GM23338 (cell line): ENCODE results near the gene ZPBP2. TPM values are rescaled to one million over a fixed set of nuclear protein-coding genes. Genes with fewer than 3 reads are reported as not detected.

ENCODE experiments used
- ATAC-seq: fragments of 200-7000 bp; cut with Tn5 transposase; 3 replicates; pipeline ENCODE4 v1.9.1; 2020
- DNase-seq: peaks from one replicate; pipeline ENCODE4 v3.0.0-alpha.2; 2015; ENCODE audit warnings: low spot score
- H2AFZ ChIP-seq: fragments of 200-600 bp; sonication (generic); 2 replicates; pipeline ENCODE4 v1.8.0; 2016; ENCODE audit warnings: antibody characterized with exemption, mild to moderate bottlenecking, moderate library complexity
- H3F3A ChIP-seq: fragments of 200-600 bp; sonication (generic); replicated peaks from 2 replicates; pipeline ENCODE4 v1.8.0; 2017; ENCODE audit warnings: antibody characterized with exemption, mixed run types, low read depth
- H3K27ac ChIP-seq: fragments of 200-600 bp; sonication (generic); 2 replicates; pipeline ENCODE4 v1.6.1; 2016; ENCODE audit warnings: low read depth
- H3K27me3 ChIP-seq: fragments of 200-600 bp; sonication (generic); 2 replicates; pipeline ENCODE4 v1.8.0; 2016; ENCODE audit warnings: mild to moderate bottlenecking, mixed run types, moderate library complexity; ENCODE audit not compliant: insufficient read depth
- H3K36me3 ChIP-seq: fragments of 200-600 bp; sonication (generic); 2 replicates; pipeline ENCODE4 v1.8.0; 2016; ENCODE audit warnings: mild to moderate bottlenecking; ENCODE audit not compliant: insufficient read depth
- H3K4me1 ChIP-seq: fragments of 200-600 bp; sonication (generic); 2 replicates; pipeline ENCODE4 v1.8.0; 2016; ENCODE audit warnings: mild to moderate bottlenecking, moderate library complexity; ENCODE audit not compliant: insufficient read depth
- H3K4me2 ChIP-seq: fragments of 200-600 bp; sonication (generic); 2 replicates; pipeline ENCODE4 v1.7.1; 2017; ENCODE audit warnings: mixed run types
- H3K4me3 ChIP-seq: fragments of 200-600 bp; sonication (generic); 2 replicates; pipeline ENCODE4 v1.6.1; 2016; ENCODE audit warnings: mixed run types
- H3K79me2 ChIP-seq: fragments of 200-600 bp; sonication (generic); replicated peaks from 2 replicates; pipeline ENCODE4 v1.8.0; 2017; ENCODE audit warnings: mild to moderate bottlenecking; ENCODE audit not compliant: insufficient read depth
- H3K9me2 ChIP-seq: fragments of 200-600 bp; sonication (generic); 2 replicates; pipeline ENCODE4 v1.8.0; 2017; ENCODE audit not compliant: insufficient read depth
- H4K20me1 ChIP-seq: fragments of 200-600 bp; sonication (generic); replicated peaks from 2 replicates; pipeline ENCODE4 v1.8.0; 2017; ENCODE audit warnings: mild to moderate bottlenecking; ENCODE audit not compliant: insufficient read depth
- H3K27ac Mint-ChIP-seq: 2 replicates; pipeline ENCODE4 v1.8.0; 2020; ENCODE audit warnings: inconsistent platforms, mild to moderate bottlenecking, moderate library complexity, mixed read lengths
- H3K27me3 Mint-ChIP-seq: 3 replicates; pipeline ENCODE4 v1.8.0; 2022; ENCODE audit warnings: low read depth, mild to moderate bottlenecking, moderate library complexity, mixed read lengths, inconsistent platforms; ENCODE audit not compliant: insufficient read depth, poor library complexity
- H3K36me3 Mint-ChIP-seq: 3 replicates; pipeline ENCODE4 v1.8.0; 2021; ENCODE audit warnings: low read depth, mild to moderate bottlenecking, inconsistent platforms, moderate library complexity, mixed read lengths
- H3K4me1 Mint-ChIP-seq: 3 replicates; pipeline ENCODE4 v1.8.0; 2020; ENCODE audit warnings: mild to moderate bottlenecking, inconsistent platforms, mixed read lengths
- H3K4me3 Mint-ChIP-seq: 3 replicates; pipeline ENCODE4 v1.8.0; 2021; ENCODE audit warnings: moderate library complexity, mild to moderate bottlenecking, inconsistent platforms, mixed read lengths
- H3K9me3 Mint-ChIP-seq: 3 replicates; pipeline ENCODE4 v1.8.0; 2020; ENCODE audit warnings: moderate library complexity, mild to moderate bottlenecking, inconsistent platforms, mixed read lengths
- CTCF ChIP-seq, 2 experiments: fragments of 200-600 bp in 1 of 2; sonication (generic) in 1 of 2; conservative IDR thresholded peaks; 2 replicates each; pipeline versions ENCODE4 v1.5.1 to v1.6.1; 2016 to 2017; ENCODE audit warnings: antibody characterized with exemption in 2 of 2, low read depth in 2 of 2, mild to moderate bottlenecking in 2 of 2, moderate library complexity in 1 of 2
- EZH2 ChIP-seq: fragments of 200-600 bp; sonication (generic); IDR thresholded peaks from one replicate; pipeline ENCODE4 v1.8.0; 2017; ENCODE audit warnings: antibody characterized with exemption, mild to moderate bottlenecking, low read depth; ENCODE audit not compliant: unreplicated experiment
- JUNB ChIP-seq: IDR thresholded peaks from one replicate; pipeline ENCODE4 v1.6.1; 2016; ENCODE audit warnings: antibody characterized with exemption; ENCODE audit not compliant: unreplicated experiment
- POLR2AphosphoS5 ChIP-seq: IDR thresholded peaks from 2 replicates; pipeline ENCODE4 v1.6.1; 2016; ENCODE audit warnings: antibody characterized with exemption, low read depth
- STAT1 ChIP-seq: IDR thresholded peaks from one replicate; pipeline ENCODE4 v1.6.1; 2016; ENCODE audit warnings: antibody characterized with exemption; ENCODE audit not compliant: unreplicated experiment
- ZNF114 ChIP-seq: fragments of 250-450 bp; sonication (Bioruptor Pico); IDR thresholded peaks from 2 replicates; pipeline ENCODE4 v1.5.0; 2020; ENCODE audit warnings: mild to moderate bottlenecking, moderate library complexity
- ZNF331 ChIP-seq: fragments of 250-450 bp; sonication (Bioruptor Pico); IDR thresholded peaks from 2 replicates; pipeline ENCODE4 v1.5.0; 2020; ENCODE audit warnings: low read depth, mild to moderate bottlenecking, moderate library complexity
- polyA plus RNA-seq: library from polyadenylated mRNA; unstranded; fragments of >200 nt; fragmentation: Nextera tagmentation; extraction: Ambion mirVana; gene quantifications from 2 replicates; pipeline ENCODE4 v1.2.1, GENCODE V29; 2016
- total RNA-seq: library from RNA; depleted of rRNA; stranded (reverse); fragments of >200 nt; shearing (Covaris generic); gene quantifications from 2 replicates; pipeline ENCODE4 v1.2.3, GENCODE V29; 2014
- TF ChIP-seq, protein P1 (sequence below): IDR thresholded peaks from one replicate; pipeline ENCODE4 v1.6.1; 2018; ENCODE audit warnings: antibody characterized with exemption; ENCODE audit not compliant: unreplicated experiment

The ZPBP2 gene
- total and polyA plus RNA-seq, 2 experiments from 2014 or later: not detected

DNA sequence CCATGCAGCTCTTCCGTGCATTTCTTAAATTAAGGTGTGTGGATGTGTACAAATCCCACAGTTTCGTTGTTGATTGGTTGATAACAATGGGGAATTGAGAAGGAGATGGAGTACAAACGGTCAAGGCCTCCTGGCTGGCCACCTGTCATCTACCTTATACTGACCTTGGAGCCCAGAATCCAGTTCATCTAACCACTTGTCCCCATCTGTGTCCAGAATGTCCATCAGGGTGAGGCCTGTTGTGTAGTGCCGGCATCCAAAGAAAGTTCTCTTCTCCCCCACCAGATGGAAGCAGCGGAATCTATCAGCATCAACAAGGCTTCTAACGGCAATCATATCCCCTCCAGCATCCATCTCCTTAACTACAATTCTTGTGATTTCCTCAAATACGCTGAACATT lies 48.9 kb downstream of the ZPBP2 start:
- no peak overlapping the region for H3K4me3 Mint-ChIP-seq
- H3K36me3 Mint-ChIP-seq: peaks cover 16% of the 10 kb centered on the region
- no peaks in the 10 kb centered on the region for H3K79me2 ChIP-seq
- no peaks in the 10 kb centered on the region for H3K4me1 ChIP-seq
- peak; percentile 59 for ATAC-seq
- DNase-seq: peak; percentile 47
- no peaks in the 10 kb centered on the region for H3K9me3 Mint-ChIP-seq
- no peaks in the 10 kb centered on the region; the same call in none of the 2 replicates for H3K36me3 ChIP-seq
- H4K20me1 ChIP-seq: no peaks in the 10 kb centered on the region
- H3K27me3 Mint-ChIP-seq: peaks cover 10% of the 10 kb centered on the region
- no peak overlapping the region for H3K27ac Mint-ChIP-seq
- H3K4me2 ChIP-seq: no peak overlapping the region
- H3F3A ChIP-seq: no peaks in the 10 kb centered on the region
- no peak overlapping the region for H2AFZ ChIP-seq
- no peak overlapping the region for H3K4me3 ChIP-seq
- no peaks in the 10 kb centered on the region for H3K9me2 ChIP-seq
- no peaks in the 10 kb centered on the region for H3K27me3 ChIP-seq
- TF ChIP-seq EZH2 (no peak), ZNF114 (CRISPR knock-in tag) (no peak), CTCF (conservative IDR thresholded peaks at IDR 0.05; ENCODE audit: low read depth in 2 of 2) (peak; percentile 39 to 52), JUNB (no peak), POLR2AphosphoS5 (no peak), ZNF331 (CRISPR knock-in tag) (no peak), STAT1 (no peak)
- TF ChIP-seq, protein P1, sequence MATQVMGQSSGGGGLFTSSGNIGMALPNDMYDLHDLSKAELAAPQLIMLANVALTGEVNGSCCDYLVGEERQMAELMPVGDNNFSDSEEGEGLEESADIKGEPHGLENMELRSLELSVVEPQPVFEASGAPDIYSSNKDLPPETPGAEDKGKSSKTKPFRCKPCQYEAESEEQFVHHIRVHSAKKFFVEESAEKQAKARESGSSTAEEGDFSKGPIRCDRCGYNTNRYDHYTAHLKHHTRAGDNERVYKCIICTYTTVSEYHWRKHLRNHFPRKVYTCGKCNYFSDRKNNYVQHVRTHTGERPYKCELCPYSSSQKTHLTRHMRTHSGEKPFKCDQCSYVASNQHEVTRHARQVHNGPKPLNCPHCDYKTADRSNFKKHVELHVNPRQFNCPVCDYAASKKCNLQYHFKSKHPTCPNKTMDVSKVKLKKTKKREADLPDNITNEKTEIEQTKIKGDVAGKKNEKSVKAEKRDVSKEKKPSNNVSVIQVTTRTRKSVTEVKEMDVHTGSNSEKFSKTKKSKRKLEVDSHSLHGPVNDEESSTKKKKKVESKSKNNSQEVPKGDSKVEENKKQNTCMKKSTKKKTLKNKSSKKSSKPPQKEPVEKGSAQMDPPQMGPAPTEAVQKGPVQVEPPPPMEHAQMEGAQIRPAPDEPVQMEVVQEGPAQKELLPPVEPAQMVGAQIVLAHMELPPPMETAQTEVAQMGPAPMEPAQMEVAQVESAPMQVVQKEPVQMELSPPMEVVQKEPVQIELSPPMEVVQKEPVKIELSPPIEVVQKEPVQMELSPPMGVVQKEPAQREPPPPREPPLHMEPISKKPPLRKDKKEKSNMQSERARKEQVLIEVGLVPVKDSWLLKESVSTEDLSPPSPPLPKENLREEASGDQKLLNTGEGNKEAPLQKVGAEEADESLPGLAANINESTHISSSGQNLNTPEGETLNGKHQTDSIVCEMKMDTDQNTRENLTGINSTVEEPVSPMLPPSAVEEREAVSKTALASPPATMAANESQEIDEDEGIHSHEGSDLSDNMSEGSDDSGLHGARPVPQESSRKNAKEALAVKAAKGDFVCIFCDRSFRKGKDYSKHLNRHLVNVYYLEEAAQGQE: no peak
- H3K4me1 Mint-ChIP-seq: no peaks in the 10 kb centered on the region
- no peak overlapping the region for H3K27ac ChIP-seq

DNA sequence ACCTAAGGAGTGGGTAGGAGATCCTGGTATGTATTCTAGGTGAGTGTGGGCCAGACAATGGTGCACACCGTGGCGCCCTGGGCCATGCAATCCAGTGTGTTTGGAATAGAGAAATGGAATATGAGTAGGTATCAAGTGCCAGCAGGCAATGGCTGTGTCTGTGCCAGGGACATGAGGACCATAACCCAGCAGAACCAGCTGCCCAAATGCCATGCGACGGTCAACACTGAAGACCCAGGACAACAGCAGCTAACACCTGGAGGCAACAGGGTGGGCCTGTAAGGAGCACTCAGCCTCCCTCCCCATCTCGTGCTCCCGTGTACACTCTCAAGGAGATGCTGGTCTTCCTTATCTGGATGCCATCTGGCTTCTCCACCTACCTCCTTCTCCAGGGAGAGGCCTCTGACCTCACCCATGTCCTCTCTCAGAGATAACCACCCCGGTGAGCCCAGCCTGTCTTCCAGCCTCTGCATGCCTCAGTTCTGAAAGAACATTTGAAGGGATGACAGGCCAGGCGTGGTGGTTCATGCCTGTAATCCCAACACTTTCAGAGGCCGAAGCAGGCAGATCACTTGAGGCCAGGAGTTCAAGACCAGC lies 51.2 kb downstream of the ZPBP2 start:
- no peak overlapping the region for H2AFZ ChIP-seq
- no peaks in the 10 kb centered on the region for H3K9me3 Mint-ChIP-seq
- H3K4me1 ChIP-seq: no peaks in the 10 kb centered on the region
- H3F3A ChIP-seq: no peaks in the 10 kb centered on the region
- ATAC-seq: no peak
- H3K9me2 ChIP-seq: no peaks in the 10 kb centered on the region
- H3K27me3 ChIP-seq: no peaks in the 10 kb centered on the region
- TF ChIP-seq ZNF114 (CRISPR knock-in tag): no peak
- TF ChIP-seq ZNF331 (CRISPR knock-in tag): no peak
- H3K4me2 ChIP-seq: no peak overlapping the region
- peaks cover 2% of the 10 kb centered on the region; the same call in 1 of the 2 replicates for H3K79me2 ChIP-seq
- no peak overlapping the region for H3K27ac ChIP-seq
- peaks cover 7% of the 10 kb centered on the region for H3K27me3 Mint-ChIP-seq
- H3K36me3 Mint-ChIP-seq: peaks cover 32% of the 10 kb centered on the region
- H3K4me3 ChIP-seq: no peak overlapping the region
- no peaks in the 10 kb centered on the region; the same call in 1 of the 2 replicates for H4K20me1 ChIP-seq
- H3K36me3 ChIP-seq: peaks cover 5% of the 10 kb centered on the region
- peaks cover 2% of the 10 kb centered on the region for H3K4me1 Mint-ChIP-seq
- no peak overlapping the region for H3K27ac Mint-ChIP-seq
- no peak overlapping the region for H3K4me3 Mint-ChIP-seq
- DNase-seq: no peak
